CD4-positive, alpha-beta T cell (primary cell): Measurements from ENCODE around the gene MEF2B. TPM values are rescaled to one million over a fixed set of nuclear protein-coding genes. Genes with fewer than 3 reads are reported as not detected.

ENCODE experiments used
- ATAC-seq: fragments of 200-7000 bp; cut with Tn5 transposase; one replicate; pipeline ENCODE4 v1.10.0; 2022; ENCODE audit warnings: mild to moderate bottlenecking; ENCODE audit not compliant: poor library complexity
- CTCF ChIA-PET: fragments of 350-600 bp; sonication (Branson Sonifier 250); formaldehyde crosslinking; loops from one replicate; lab custom pipeline; 2021; ENCODE audit warnings: antibody characterized with exemption, inconsistent platforms; lab: Charles Lee
- POLR2A ChIA-PET: fragments of 350-600 bp; sonication (Branson Sonifier 250); formaldehyde crosslinking; loops from one replicate; lab custom pipeline; 2021; ENCODE audit warnings: antibody characterized with exemption, inconsistent platforms; lab: Charles Lee
- DNase-seq, 14 experiments: peaks; one replicate each; pipeline ENCODE4 v3.0.0-alpha.2; 2013 to 2020; ENCODE audit warnings: mixed read lengths in 2 of 14
- H3K27ac ChIP-seq, 2 donors: one replicate each; pipeline versions ENCODE4 v1.5.1 to v1.7.0; 2013; ENCODE audit warnings: low read length in 2 of 2, low read depth in 1 of 2, mild to moderate bottlenecking in 1 of 2
- H3K27me3 ChIP-seq, 2 experiments: 1 replicate in 1 of 2; 2 replicates in 1 of 2; pipeline versions ENCODE4 v1.6.1 to v1.7.0; 2013; ENCODE audit warnings: low read length in 2 of 2, control low read depth in 1 of 2, mild to moderate bottlenecking in 1 of 2, moderate library complexity in 1 of 2; ENCODE audit not compliant: insufficient read depth in 2 of 2, control insufficient read depth in 1 of 2
- H3K36me3 ChIP-seq: one replicate; pipeline ENCODE4 v1.6.1; 2013; ENCODE audit warnings: low read length, control low read depth; ENCODE audit not compliant: insufficient read depth
- H3K4me1 ChIP-seq: one replicate; pipeline ENCODE4 v1.6.1; 2013; ENCODE audit warnings: low read length, control low read depth; ENCODE audit not compliant: insufficient read depth
- H3K4me3 ChIP-seq: one replicate; pipeline ENCODE4 v1.5.1; 2013; ENCODE audit warnings: mild to moderate bottlenecking, low read length, moderate library complexity
- H3K9me3 ChIP-seq, 2 experiments: 1 replicate in 1 of 2; 2 replicates in 1 of 2; pipeline versions ENCODE4 v1.6.1 to v1.7.0; 2013; ENCODE audit warnings: low read length in 2 of 2, mild to moderate bottlenecking in 2 of 2, control low read depth in 1 of 2, moderate library complexity in 1 of 2; ENCODE audit not compliant: control insufficient read depth in 1 of 2, insufficient read depth in 1 of 2
- H3K27ac Mint-ChIP-seq: one replicate; pipeline ENCODE4 v1.8.0; 2020; ENCODE audit warnings: mixed read lengths
- H3K27me3 Mint-ChIP-seq: one replicate; pipeline ENCODE4 v1.8.0; 2021; ENCODE audit warnings: mixed read lengths
- H3K36me3 Mint-ChIP-seq: one replicate; pipeline ENCODE4 v1.8.0; 2021; ENCODE audit warnings: low read depth, mixed read lengths
- H3K4me1 Mint-ChIP-seq: one replicate; pipeline ENCODE4 v1.8.0; 2021; ENCODE audit warnings: low read depth, mixed read lengths
- H3K4me3 Mint-ChIP-seq: one replicate; pipeline ENCODE4 v1.8.0; 2020; ENCODE audit warnings: mild to moderate bottlenecking, mixed read lengths
- H3K9me3 Mint-ChIP-seq: one replicate; pipeline ENCODE4 v1.8.0; 2020; ENCODE audit warnings: mixed read lengths
- CTCF ChIP-seq: fragments of 200-600 bp; IDR thresholded peaks from one replicate; pipeline ENCODE4 v1.8.0; 2022; ENCODE audit warnings: antibody characterized with exemption, mild to moderate bottlenecking
- intact Hi-C, 2 experiments: fragments of 100-400 bp; cut with DNase I in 1 of 2; cut with micrococcal nuclease in 1 of 2; formaldehyde crosslinking; loops; one replicate each; pipeline versions ENCODE4 v1.15.1 to v1.9.0; 2023 to 2025; cut with DNase I, micrococcal nuclease
- total RNA-seq, 174 experiments: library from RNA in 2 of 174; stranded (reverse) in 2 of 174; gene quantifications; one replicate each; pipeline ENCODE4 v1.2.3 and lab custom pipeline; 2021 to 2026

The MEF2B gene
- total RNA-seq, 2 experiments from 2014 or later = 1.9 to 3.0 TPM

- Histone ChIP-seq H3K4me3 (no peak overlapping the region), H3K9me3 (peaks cover 0 to 26% of the 10 kb centered on the region in 2 experiments), H3K36me3 (no peaks in the 10 kb centered on the region), H3K27ac (no peak overlapping the region), H3K4me1 (peaks cover 22% of the 10 kb centered on the region), H3K27me3 (peaks cover 29 to 33% of the 10 kb centered on the region in 2 experiments)
- Mint-ChIP-seq H3K27me3 (peaks cover 51% of the 10 kb centered on the region), H3K4me3 (no peak overlapping the region), H3K36me3 (no peaks in the 10 kb centered on the region), H3K27ac (no peak overlapping the region), H3K9me3 (no peaks in the 10 kb centered on the region), H3K4me1 (peaks cover 19% of the 10 kb centered on the region)
- no peak for TF ChIP-seq CTCF
- DNase-seq (no peak), ATAC-seq (no peak)
- POLR2A ChIA-PET = no interaction called here
- intact Hi-C loops = no loop called here
- CTCF ChIA-PET = no interaction called here
Observed at GRCh38 chr19:19209372-19209771, 39.3 kb upstream of the MEF2B start.

- DNase-seq = no peak
- no peak overlapping the region for H3K4me3 ChIP-seq
- peaks cover 0 to 21% of the 10 kb centered on the region in 2 experiments for H3K9me3 ChIP-seq
- no peak for TF ChIP-seq CTCF
- Mint-ChIP-seq H3K4me1 (peaks cover 24% of the 10 kb centered on the region), H3K27me3 (peaks cover 37% of the 10 kb centered on the region), H3K36me3 (peaks cover 4% of the 10 kb centered on the region), H3K9me3 (no peaks in the 10 kb centered on the region), H3K4me3 (peak overlapping the region; percentile 70), H3K27ac (no peak overlapping the region)
- POLR2A ChIA-PET = no interaction called here
- H3K4me1 ChIP-seq = peaks cover 32% of the 10 kb centered on the region
- intact Hi-C loops = no loop called here
- peak overlapping the region in 1 of 2 donors; percentile 22 for H3K27ac ChIP-seq
- H3K27me3 ChIP-seq = peaks cover 15 to 20% of the 10 kb centered on the region in 2 experiments
- no peak for ATAC-seq
- CTCF ChIA-PET = no interaction called here
- H3K36me3 ChIP-seq = no peaks in the 10 kb centered on the region
Observed at GRCh38 chr19:19207637-19208572, 37.8 kb upstream of the MEF2B start.

GRCh38 chr19:19206938-19207337, 36.9 kb upstream of the MEF2B start:
- no peak for ATAC-seq
- POLR2A ChIA-PET = interaction anchor here (1.1 kb wide), 1 partner anchor 15 kb away, joined by 3 read pairs; the partner anchor contains the start of gene BORCS8
- DNase-seq = no peak
- Mint-ChIP-seq H3K27me3 (peaks cover 27% of the 10 kb centered on the region), H3K4me1 (peaks cover 33% of the 10 kb centered on the region), H3K4me3 (peak overlapping the region; percentile 70), H3K36me3 (peaks cover 7% of the 10 kb centered on the region), H3K27ac (no peak overlapping the region), H3K9me3 (no peaks in the 10 kb centered on the region)
- Histone ChIP-seq H3K4me1 (peaks cover 42% of the 10 kb centered on the region), H3K4me3 (no peak overlapping the region), H3K36me3 (no peaks in the 10 kb centered on the region), H3K27ac (no peak overlapping the region), H3K27me3 (peaks cover 6 to 10% of the 10 kb centered on the region in 2 experiments), H3K9me3 (peaks cover 0 to 12% of the 10 kb centered on the region in 2 experiments)
- CTCF ChIA-PET = no interaction called here
- intact Hi-C loops = no loop called here
- TF ChIP-seq CTCF = no peak
